ENCODE results near the gene CERS4.
"Not testable (repeated sequence)": the region's sequence is repeated elsewhere in the genome, so short reads cannot be mapped to it uniquely, and the experiment has no call there.

DNA sequence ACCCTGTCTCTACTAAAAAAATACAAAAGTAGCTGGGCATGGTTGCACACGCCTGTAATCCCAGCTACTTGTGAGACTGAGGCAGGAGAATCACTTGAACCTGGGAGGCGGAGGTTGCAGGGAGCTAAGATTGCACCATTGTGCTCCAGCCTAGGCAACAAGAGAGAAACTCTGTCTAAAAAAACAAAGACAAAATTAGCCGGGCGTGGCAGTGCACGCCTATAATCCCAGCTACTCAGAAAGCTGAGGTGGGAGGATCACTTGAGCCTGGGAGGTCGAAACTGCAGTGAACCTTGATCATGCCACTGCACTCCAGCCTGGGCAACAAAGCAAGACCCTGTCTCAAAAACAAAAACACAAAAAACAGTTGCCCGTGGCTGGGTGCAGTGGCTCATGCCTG lies 14.3 kb downstream of the CERS4 start:
- TF ChIP-seq EZH2 (IDR thresholded peaks at IDR 0.05; ENCODE audit: borderline replicate concordance) = not testable (repeated sequence)
- TF ChIP-seq, protein P1, sequence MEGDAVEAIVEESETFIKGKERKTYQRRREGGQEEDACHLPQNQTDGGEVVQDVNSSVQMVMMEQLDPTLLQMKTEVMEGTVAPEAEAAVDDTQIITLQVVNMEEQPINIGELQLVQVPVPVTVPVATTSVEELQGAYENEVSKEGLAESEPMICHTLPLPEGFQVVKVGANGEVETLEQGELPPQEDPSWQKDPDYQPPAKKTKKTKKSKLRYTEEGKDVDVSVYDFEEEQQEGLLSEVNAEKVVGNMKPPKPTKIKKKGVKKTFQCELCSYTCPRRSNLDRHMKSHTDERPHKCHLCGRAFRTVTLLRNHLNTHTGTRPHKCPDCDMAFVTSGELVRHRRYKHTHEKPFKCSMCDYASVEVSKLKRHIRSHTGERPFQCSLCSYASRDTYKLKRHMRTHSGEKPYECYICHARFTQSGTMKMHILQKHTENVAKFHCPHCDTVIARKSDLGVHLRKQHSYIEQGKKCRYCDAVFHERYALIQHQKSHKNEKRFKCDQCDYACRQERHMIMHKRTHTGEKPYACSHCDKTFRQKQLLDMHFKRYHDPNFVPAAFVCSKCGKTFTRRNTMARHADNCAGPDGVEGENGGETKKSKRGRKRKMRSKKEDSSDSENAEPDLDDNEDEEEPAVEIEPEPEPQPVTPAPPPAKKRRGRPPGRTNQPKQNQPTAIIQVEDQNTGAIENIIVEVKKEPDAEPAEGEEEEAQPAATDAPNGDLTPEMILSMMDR (IDR thresholded peaks at IDR 0.05; ENCODE audit: poor library complexity) = not testable (repeated sequence)
